Dedifferentiated amniotic fluid mesenchymal stem cell (primary cell): Measurements from ENCODE around the gene FAIM.
"Not testable (repeated sequence)": the region's sequence is repeated elsewhere in the genome, so short reads cannot be mapped to it uniquely, and the experiment has no call there.

ENCODE experiments used
- DNase-seq: peaks from one replicate; pipeline ENCODE4 v3.0.0-alpha.2; 2016; ENCODE audit errors: extremely low spot score

The FAIM gene

GRCh38 chr3:138601661-138602060 is 6.9 kb upstream of the FAIM start:
- DNase-seq, result not testable (repeated sequence)

DNA sequence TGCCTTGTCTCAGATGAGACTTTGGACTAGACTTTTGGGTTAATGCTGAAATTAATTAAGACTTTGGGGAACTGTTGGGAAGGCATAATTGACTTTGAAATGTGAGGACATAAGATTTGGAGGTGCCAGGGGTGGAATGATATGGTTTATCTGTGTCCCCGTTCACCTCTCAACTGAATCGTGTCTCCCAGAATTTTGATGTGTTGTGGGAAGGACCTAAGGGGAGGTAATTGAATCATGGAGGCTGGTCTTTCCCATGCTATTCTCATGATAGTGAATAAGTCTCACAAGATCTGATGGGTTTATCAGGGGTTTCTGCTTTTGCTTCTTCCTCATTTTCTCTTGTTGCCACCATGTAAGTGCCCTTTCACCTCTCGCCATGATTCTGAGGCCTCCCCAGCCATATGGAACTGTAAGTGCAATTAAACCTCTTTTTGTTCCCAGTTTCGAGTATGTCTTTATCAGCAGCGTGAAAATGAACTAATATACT is 4.4 kb upstream of the FAIM start:
- not testable (repeated sequence) for DNase-seq

GRCh38 chr3:138609898-138610266 is 1.3 kb downstream of the FAIM start:
- no peak for DNase-seq

- no peak for DNase-seq
Measured at GRCh38 chr3:138615462-138615861, 6.9 kb downstream of the FAIM start.

DNA sequence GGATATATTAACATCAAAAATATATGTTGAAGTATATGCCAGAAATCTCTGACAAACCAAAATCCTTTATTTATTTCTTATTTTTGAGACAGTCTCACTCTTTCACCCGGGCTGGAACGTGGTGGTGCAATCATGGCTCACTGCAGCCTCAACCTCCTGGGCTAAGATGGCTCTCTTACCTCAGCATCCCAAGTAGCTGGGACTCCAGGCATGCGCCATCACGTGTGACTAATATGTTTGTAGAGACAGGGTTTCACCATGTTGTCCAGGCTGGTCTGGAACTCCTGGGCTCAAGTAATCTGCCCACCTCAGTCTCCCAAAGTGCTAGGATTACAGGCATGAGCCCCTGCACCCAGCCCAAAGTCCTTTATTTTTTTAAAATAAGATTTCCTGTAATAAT is 11.9 kb downstream of the FAIM start:
- DNase-seq, result no peak

- no peak for DNase-seq
Measured at GRCh38 chr3:138624518-138624917, 15.9 kb downstream of the FAIM start.

DNA sequence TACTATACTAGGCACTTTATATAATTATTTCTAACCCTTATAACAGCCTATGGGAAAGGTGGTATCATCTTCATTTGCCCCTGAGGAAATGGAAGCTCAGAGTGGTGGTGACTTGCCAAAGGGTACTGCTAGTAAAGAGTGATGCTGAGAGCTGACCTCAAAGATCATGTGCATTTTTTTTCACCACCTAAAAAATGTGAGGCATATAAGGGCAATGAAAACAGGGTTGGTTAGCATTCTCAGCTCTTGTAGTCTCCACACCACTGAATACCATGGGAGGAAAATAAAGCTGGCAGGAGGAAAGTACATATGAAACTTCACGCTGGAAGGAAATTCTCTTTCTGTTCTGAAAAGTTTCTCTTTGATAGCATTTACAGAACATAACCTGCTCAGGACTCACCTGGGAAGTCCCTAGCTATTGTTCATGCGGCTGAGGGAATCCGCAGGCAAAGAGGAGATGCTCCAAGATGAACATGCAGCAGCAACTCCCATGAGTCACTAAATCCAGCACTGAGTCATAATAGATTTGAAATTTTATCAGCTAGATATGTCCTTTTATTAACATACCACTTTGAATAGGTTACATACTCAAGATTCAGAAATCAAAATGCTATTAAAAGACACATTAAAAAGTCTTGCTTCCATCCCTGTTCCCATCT is 17.3 kb downstream of the FAIM start:
- DNase-seq, result no peak

DNA sequence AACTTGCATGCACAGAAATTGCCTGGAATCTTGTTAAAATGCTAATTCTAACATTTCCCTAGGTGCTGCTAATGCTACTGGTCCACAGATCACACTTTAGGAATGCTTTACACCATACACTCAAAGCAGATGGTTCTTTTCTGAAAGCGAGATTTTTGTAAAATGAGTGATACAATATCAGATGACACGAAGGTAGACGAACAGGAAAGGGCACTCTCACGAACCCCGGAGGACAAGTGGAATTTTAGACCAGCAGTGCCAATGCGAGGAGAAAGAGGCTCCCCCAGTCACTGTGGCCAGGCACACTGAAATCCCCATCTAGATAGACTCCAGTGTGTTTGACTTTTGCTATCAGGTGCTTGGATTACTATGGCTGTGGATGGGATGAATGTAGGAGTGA is 21.0 kb downstream of the FAIM start:
- no peak for DNase-seq

GRCh38 chr3:138638641-138639040 is 30.1 kb downstream of the FAIM start:
- no peak for DNase-seq

- no peak for DNase-seq
Measured at GRCh38 chr3:138640537-138640936, 32.0 kb downstream of the FAIM start.

GRCh38 chr3:138642226-138642926 is 33.8 kb downstream of the FAIM start:
- DNase-seq, result no peak

GRCh38 chr3:138642927-138643253 is 34.3 kb downstream of the FAIM start:
- no peak for DNase-seq

DNA sequence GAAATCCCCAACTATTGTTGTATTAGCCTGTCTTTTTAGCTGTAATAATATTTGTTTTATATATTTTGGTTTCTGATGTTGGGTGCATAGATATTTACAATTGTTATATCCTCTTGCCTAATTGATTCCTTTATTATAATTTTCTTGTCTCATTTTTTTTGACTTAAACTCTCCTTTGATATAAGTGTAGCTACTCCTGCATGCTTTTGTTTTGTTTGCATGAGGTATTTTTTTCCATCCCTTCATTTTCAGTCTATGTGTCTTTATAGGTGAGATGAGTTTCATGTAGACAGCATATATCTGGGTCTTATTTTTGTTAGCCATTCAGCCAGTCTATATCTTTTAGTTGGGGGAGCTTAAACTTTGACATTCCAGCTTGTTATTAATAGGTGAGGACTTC is 37.4 kb downstream of the FAIM start:
- DNase-seq, result no peak

GRCh38 chr3:138646513-138646912 is 37.9 kb downstream of the FAIM start:
- DNase-seq, result no peak

DNA sequence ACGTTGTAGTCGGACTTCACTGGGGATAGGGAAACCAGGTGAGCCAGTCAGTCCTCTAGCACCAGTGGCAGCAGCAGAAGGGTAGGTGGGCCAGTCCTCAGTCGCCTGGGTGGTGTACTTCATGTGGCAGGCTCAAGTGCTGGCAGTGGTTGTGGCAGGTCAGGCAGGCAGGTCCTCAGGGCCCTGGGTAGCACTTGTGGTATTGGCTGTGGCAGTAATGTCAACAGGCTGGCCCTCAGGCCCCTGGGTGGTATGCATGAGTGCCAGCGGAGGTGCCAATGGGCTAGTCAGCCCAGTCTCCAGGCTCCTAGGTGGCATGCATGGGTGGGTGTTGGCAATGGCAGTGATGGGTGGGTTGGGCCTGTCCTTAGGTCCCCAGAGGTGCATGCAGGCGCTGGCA is 40.6 kb downstream of the FAIM start:
- no peak for DNase-seq

DNA sequence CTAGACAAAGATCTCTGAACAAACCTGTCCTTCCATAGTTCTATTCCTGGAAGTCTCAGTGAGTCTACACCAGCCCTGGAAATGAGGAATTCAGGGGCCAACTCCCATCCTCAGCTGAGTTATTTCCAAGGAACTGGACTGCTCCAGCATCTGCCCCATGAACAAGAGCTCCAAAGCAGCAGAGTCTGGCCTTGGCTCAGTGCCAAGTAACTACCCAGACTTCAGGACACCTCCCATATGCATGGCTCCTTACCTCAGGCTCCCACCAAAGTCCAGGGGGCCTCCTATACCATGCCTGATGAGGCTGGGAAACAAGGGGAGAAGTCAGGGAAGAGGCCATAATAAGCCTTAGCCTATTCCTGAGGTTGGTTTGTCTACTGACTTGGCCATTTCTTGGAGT is 45.0 kb downstream of the FAIM start:
- DNase-seq, result no peak

- DNase-seq, result no peak
Measured at GRCh38 chr3:138657508-138657907, 48.9 kb downstream of the FAIM start.

- DNase-seq, result no peak
Measured at GRCh38 chr3:138668107-138668506, 59.5 kb downstream of the FAIM start.

GRCh38 chr3:138670407-138670806 is 61.8 kb downstream of the FAIM start:
- DNase-seq, result no peak

- no peak for DNase-seq
Measured at GRCh38 chr3:138673641-138674530, 65.3 kb downstream of the FAIM start.

DNA sequence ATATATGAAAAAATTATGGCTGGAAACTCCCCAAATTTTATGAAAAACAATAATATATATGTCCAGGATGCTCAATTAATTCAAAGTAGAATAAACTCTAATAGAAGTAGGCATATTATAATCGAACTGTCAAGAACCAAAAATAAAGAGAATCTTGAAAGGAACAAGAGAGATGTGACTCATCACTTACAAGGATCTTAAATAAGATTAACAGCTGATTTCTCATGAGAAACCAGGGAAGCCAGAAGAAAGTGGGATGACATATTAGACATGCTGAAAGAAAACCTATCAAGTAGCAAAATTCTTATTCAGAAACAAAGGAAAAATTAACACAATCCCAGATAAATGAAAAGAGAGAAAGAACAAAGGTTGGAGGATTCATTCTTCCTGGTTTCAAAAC is 66.8 kb downstream of the FAIM start:
- no peak for DNase-seq

DNA sequence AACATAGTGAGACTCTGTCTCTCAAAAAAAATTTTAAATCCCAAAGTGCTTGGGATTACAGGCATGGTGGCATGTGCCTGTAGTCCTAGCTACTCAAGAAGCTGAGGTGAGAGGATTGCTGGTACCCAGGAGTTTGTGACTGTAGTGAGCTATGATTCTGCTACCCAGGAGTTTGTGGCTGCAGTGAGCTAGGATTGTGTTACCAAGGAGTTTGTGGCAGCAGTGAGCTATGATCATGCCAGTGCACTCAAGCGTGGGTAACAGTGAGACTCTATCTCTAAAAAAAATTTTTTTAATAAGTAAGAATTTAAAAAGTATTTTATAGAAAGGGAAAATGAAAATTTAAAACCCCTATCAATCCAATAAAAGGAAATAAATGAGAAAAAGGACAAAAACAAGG is 69.5 kb downstream of the FAIM start:
- no peak for DNase-seq
